Left ventricle myocardium superior (tissue), 1 donor: ENCODE measurements around the gene KCNJ14. TPM values are rescaled to one million over a fixed set of nuclear protein-coding genes. Genes with fewer than 3 reads are reported as not detected.

Experiments used
- ATAC-seq: fragments of 200-7000 bp; cut with Tn5 transposase; one replicate; pipeline ENCODE4 v1.9.1; 2020; ENCODE audit warnings: mild to moderate bottlenecking, moderate library complexity
- DNase-seq: peaks from one replicate; pipeline ENCODE4 v3.0.0-alpha.2; 2020
- intact Hi-C: fragments of 100-400 bp; cut with micrococcal nuclease; formaldehyde crosslinking; loops from one replicate; pipeline ENCODE4 v1.11.0; 2022
- total RNA-seq: library from RNA; stranded (reverse); fragmentation: NEBNext Ultra II Directional; extraction: Animal tissue kit (Norgen Biotek cat#: 25700); gene quantifications from one replicate; pipeline ENCODE4 v1.2.1, GENCODE V29; 2021
- donor health status: DM: no; HTN: yes; CAD: no; lungs with severe emphysema.

Gene KCNJ14
- total RNA-seq, 1 donor from 2014 or later, result 0.35 TPM

DNA sequence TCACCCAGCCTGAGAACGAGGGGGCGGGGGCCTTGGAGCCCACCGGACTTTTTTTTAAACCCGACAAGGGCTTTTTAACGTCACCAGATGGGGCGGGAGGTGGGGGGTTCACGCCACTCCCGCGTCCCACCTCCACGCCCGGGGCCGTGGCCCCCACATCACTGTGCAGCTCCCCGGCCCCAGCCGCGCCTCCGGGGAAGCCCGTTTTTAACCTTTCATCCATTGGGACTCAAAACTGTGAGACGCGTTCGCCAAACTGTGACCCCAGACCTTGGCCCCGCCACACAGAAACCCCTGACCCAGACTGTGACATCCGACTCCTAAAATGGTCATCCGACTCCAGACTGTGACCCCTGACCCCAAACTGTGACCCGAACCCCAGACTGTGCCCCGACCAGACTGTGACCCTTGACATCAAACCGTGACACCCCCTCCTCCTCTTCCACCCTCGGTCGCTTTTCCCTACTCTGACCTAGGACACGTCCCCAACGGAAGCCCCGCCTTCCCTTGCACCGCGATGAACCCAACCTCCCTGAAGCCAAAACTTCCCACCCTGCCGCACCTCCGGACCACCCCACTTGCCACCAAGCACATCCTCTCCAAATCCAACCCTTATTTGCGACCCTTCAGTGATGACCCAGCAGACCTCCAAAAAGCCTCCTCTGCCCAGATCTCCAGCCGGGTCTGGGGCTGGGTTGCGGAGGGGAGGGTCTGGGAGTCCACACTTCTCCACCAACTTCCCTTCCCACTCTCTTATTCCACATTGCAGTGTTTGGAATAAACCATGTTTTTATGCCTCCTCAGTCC lies 11.0 kb upstream of the KCNJ14 start:
- intact Hi-C loops, result no loop called here
- no peak for DNase-seq
- ATAC-seq, result no peak

- ATAC-seq, result no peak
- intact Hi-C loops, result no loop called here
Observed at GRCh38 chr19:48444936-48445200, 10.5 kb upstream of the KCNJ14 start.

DNA sequence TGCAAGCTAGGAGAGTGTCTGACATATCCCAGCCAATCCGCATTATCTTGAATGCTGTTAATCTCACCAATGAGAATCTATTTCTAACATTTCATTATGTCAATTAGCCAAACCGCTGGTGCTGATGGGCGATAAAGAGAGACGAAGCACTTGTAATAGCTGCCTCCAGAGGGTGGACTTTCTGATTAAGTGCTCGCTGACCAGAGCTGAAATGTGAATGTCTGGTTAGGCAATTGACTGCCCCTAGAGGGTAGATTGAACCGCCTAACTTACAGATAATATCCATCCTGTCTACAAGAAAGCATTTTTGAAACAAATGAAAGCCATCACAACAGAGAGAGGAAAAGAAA lies 10.1 kb upstream of the KCNJ14 start:
- intact Hi-C loops, result no loop called here
- DNase-seq, result no peak
- ATAC-seq, result peak; percentile 79

More at GRCh38 chr19:48444936-48445200, 10.5 kb upstream of the KCNJ14 start:
- DNase-seq, result no peak

DNA sequence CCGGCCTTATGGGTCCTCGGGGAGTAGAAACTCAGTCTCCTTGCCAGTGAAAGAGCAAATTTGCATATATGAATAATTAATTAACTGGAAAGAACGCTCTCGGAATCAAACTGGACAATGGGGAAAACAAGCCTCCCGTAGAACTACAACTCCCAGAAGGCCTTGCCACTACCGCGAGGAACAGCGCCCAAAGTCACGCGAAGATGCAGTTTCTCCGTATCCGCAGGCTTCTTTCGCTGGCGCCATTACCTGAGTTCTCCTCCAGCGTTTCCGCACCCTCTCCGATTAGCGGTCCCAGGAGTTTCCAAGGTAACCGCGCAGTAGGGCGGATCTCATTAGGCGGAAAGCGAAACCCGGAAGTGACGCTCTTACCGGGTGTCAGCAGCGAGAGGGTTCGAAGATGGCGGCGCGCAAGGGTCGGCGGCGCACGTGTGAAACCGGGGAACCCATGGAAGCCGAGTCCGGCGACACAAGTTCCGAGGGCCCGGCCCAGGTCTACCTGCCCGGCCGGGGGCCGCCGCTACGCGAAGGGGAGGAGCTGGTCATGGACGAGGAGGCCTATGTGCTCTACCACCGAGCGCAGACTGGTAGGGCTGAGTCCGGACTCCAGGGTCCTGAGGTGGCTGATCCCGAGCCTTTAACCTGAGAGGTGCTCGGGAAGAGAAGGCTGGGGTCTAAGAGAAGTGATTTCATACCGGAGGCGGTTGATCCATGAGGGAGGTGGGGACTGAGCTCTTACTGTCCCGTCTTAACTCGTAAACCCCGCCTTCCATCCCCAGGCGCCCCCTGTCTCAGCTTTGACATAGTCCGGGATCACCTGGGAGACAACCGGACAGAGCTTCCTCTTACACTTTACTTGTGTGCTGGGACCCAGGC lies 9.5 kb upstream of the KCNJ14 start, which contains the start of gene GRWD1:
TSS of gene GRWD1 (plus strand) at position 378 of the 876 bp plus-strand sequence. CDS start at position 401, 23 bp downstream.
- DNase-seq (peak; percentile 87), ATAC-seq (peak; percentile 91)
- intact Hi-C loops, result no loop called here

- intact Hi-C loops, result no loop called here
- DNase-seq, result no peak
- ATAC-seq, result no peak
Observed at GRCh38 chr19:48446579-48446978, 8.8 kb upstream of the KCNJ14 start.

DNA sequence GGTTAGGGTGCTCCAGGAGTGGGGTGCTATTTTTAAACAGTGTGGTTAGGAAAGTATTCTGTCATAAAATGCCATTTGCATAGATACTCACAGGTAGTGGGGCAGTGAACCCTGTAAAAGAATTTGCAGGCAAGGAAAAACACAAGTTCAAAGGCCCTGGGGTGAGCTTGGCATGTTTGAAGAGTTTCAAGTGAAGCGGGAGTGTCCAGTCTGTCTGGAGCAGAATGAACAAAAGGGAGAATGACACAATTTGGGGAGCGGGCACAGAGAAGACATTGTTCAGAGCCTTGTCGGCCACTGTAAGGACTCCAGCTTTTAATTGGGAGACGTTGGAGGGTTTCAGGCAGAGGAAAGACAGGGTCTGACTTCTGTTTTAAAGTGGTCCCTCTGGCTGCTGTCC lies 6.8 kb upstream of the KCNJ14 start:
- intact Hi-C loops, result no loop called here
- DNase-seq, result no peak
- ATAC-seq, result no peak

- ATAC-seq, result no peak
- intact Hi-C loops, result no loop called here
Observed at GRCh38 chr19:48450441-48450840, 4.9 kb upstream of the KCNJ14 start.

GRCh38 chr19:48450863-48451262 lies 4.5 kb upstream of the KCNJ14 start:
- no peak for DNase-seq
- ATAC-seq, result no peak
- intact Hi-C loops, result no loop called here

More at GRCh38 chr19:48450441-48450840, 4.9 kb upstream of the KCNJ14 start:
- no peak for DNase-seq

- intact Hi-C loops, result no loop called here
- no peak for DNase-seq
- no peak for ATAC-seq
Observed at GRCh38 chr19:48451624-48452023, 3.8 kb upstream of the KCNJ14 start.

GRCh38 chr19:48452289-48453190 lies 2.8 kb upstream of the KCNJ14 start:
- ATAC-seq, result no peak
- DNase-seq, result no peak
- intact Hi-C loops, result no loop called here

DNA sequence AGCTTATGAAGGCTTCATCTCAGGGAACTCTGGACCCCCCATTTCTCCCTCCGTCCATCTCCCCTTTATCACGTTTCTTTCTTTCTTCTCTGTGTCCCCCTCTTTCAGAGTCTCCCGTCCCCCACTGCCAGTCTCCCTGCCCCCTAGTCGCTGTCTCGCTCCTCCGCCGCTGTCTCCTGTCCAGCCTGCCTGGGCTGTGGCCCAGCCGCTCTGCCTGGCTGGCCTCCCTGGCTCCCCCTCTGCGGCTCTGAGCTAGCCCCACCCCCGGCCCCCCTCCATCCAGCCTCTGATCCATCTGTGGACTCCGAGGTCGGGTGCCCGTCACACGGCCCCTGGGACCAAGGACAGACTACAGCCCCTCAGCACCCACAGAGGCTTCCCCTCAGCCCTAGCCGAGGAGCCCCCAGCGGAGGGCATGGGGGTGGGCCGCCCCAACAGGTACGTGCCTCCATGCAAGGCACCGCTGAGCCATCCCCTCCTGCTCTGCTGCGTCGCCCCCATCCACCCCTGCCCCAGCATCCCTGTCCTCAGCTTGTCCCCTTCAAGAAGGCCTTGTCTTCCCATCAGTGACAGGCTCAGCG lies 1.1 kb upstream of the KCNJ14 start:
- intact Hi-C loops, result no loop called here
- DNase-seq, result no peak
- no peak for ATAC-seq

- no peak for ATAC-seq
- intact Hi-C loops, result no loop called here
- no peak for DNase-seq
Observed at GRCh38 chr19:48455908-48456562, 661 bp downstream of the KCNJ14 start.

GRCh38 chr19:48456864-48457263 lies 1.5 kb downstream of the KCNJ14 start:
- no peak for DNase-seq
- ATAC-seq, result no peak
- intact Hi-C loops, result no loop called here

DNA sequence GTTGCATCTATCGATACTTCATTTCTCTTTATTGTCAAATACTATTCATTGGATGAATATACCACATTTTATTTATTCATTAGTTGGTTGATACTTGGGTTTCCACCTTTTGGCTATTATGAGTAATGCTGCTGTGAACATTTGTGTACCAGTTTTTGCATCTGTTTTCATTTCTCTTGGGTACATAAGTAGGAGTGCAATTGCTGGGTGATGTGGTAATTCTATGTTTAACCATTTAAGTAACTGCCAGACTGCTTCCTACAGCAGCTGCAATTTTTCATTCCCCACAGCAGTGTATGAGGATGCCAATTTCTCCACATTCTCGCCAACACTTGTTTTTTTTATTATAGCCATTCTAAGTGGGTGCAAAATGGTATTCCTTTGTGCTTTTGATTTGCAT lies 2.6 kb downstream of the KCNJ14 start:
- ATAC-seq, result no peak
- intact Hi-C loops, result no loop called here
- DNase-seq, result no peak

- DNase-seq (no peak), ATAC-seq (no peak)
- intact Hi-C loops, result no loop called here
Observed at GRCh38 chr19:48461651-48461981, 6.2 kb downstream of the KCNJ14 start.

DNA sequence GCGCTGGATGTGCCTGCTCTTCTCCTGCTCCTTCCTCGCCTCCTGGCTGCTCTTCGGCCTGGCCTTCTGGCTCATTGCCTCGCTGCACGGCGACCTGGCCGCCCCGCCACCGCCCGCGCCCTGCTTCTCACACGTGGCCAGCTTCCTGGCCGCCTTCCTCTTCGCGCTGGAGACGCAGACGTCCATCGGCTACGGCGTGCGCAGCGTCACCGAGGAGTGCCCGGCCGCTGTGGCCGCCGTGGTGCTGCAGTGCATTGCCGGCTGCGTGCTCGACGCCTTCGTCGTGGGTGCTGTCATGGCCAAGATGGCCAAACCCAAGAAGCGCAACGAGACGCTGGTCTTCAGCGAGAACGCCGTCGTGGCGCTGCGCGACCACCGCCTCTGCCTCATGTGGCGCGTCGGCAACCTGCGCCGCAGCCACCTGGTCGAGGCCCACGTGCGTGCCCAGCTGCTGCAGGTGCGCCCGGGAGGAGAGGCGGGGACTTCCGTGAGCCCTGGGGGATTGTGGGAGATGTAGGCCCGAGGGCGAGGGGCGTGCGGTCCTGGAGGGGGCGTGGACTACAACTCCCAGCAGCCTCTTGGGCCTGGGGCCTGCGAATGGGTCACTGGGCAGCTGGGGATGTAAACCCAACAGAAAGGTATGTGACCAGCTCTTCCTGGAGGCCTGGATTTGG lies 6.7 kb downstream of the KCNJ14 start:
- DNase-seq (no peak), ATAC-seq (no peak)
- intact Hi-C loops, result no loop called here

DNA sequence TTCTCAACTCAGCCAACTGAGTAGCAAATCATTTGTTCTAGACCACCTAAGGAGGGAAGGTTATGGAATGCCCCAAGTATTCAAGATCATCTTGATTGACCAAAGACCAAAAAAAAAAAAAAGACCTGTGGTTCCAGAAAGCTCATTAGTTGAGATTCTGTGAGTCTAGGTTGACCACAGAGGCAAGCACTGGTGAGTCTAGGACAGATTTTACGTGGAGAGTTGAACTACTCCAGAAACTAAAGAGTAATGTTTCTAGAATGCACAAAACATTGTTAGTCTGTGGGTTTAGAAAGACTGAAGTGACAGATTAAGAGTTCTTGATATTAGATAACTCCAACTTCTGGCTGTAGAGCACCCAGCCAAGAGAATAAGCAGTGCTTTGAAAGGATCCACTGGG lies 9.8 kb downstream of the KCNJ14 start:
- ATAC-seq (no peak), DNase-seq (no peak)
- intact Hi-C loops, result no loop called here

GRCh38 chr19:48466561-48467325 lies 11.4 kb downstream of the KCNJ14 start:
- ATAC-seq (no peak), DNase-seq (no peak)
- intact Hi-C loops, result no loop called here
